Fibroblast of lung (primary cell): ENCODE measurements around the gene SAPCD1. TPM values are rescaled to one million over a fixed set of nuclear protein-coding genes. Genes with fewer than 3 reads are reported as not detected.

Experiments used
- DNase-seq, 2 donors: peaks; one replicate each; pipeline versions ENCODE4 v3.0.0 to v3.0.0-alpha.2; 2010; ENCODE audit warnings: low read depth in 2 of 2
- H2AFZ ChIP-seq: 2 replicates; pipeline ENCODE4 v1.5.1; 2012; ENCODE audit warnings: low read length, control low read depth, inconsistent platforms
- H3K27ac ChIP-seq: 2 replicates; pipeline ENCODE4 v1.5.1; 2011; ENCODE audit warnings: low read length, control low read depth; ENCODE audit not compliant: insufficient read depth
- H3K27me3 ChIP-seq: 2 replicates; pipeline ENCODE4 v1.5.1; 2011; ENCODE audit warnings: mild to moderate bottlenecking, low read length; ENCODE audit not compliant: control insufficient read depth, insufficient read depth
- H3K36me3 ChIP-seq: 2 replicates; pipeline ENCODE4 v1.5.1; 2011; ENCODE audit warnings: low read length; ENCODE audit not compliant: control insufficient read depth, insufficient read depth
- H3K4me1 ChIP-seq: 2 replicates; pipeline ENCODE4 v1.5.1; 2011; ENCODE audit warnings: low read length; ENCODE audit not compliant: control insufficient read depth, insufficient read depth; ENCODE audit errors: extremely low read depth
- H3K4me2 ChIP-seq: 2 replicates; pipeline ENCODE4 v1.5.1; 2011; ENCODE audit warnings: low read length, control low read depth; ENCODE audit not compliant: insufficient read depth; ENCODE audit errors: extremely low read depth
- H3K4me3 ChIP-seq, 4 experiments: fragments of 200-600 bp in 1 of 4; sonication (generic) in 1 of 4; replicated peaks in 1 of 4; 2 replicates each; pipeline ENCODE4 v1.5.1; 2011 to 2016; ENCODE audit warnings: low read length in 4 of 4, low read depth in 3 of 4, mild to moderate bottlenecking in 3 of 4, control low read depth in 2 of 4, inconsistent platforms in 1 of 4, mixed read lengths in 1 of 4; ENCODE audit not compliant: insufficient read depth in 1 of 4; ENCODE audit errors: control extremely low read depth in 1 of 4
- H3K79me2 ChIP-seq: 2 replicates; pipeline ENCODE4 v1.5.1; 2012; ENCODE audit warnings: mild to moderate bottlenecking, low read length, inconsistent platforms; ENCODE audit not compliant: control insufficient read depth, insufficient read depth
- H3K9ac ChIP-seq: 2 replicates; pipeline ENCODE4 v1.5.1; 2011; ENCODE audit warnings: mild to moderate bottlenecking, low read length, control low read depth; ENCODE audit not compliant: insufficient read depth
- H3K9me3 ChIP-seq: 2 replicates; pipeline ENCODE4 v1.5.1; 2012; ENCODE audit warnings: low read depth, low read length; ENCODE audit not compliant: control insufficient read depth, insufficient read depth
- H4K20me1 ChIP-seq: 2 replicates; pipeline ENCODE4 v1.5.1; 2011; ENCODE audit warnings: low read length; ENCODE audit not compliant: control insufficient read depth, insufficient read depth; ENCODE audit errors: extremely low read depth
- CTCF ChIP-seq, 2 donors: IDR thresholded peaks in 1 of 2; conservative IDR thresholded peaks in 1 of 2; 1 replicate in 1 of 2; 2 replicates in 1 of 2; pipeline ENCODE4 v1.5.1; 2011 to 2012; ENCODE audit warnings: low read length in 2 of 2, control low read depth in 1 of 2, inconsistent platforms in 1 of 2, low read depth in 1 of 2, mild to moderate bottlenecking in 1 of 2
- EZH2 ChIP-seq: IDR thresholded peaks from 2 replicates; pipeline ENCODE4 v1.5.1; 2012; ENCODE audit warnings: low read length, control low read depth, mild to moderate bottlenecking; ENCODE audit errors: missing control alignments
- polyA plus RNA-seq, 2 donors: library from polyadenylated mRNA; depleted of rRNA in 1 of 2; stranded (reverse) in 1 of 2; unstranded in 1 of 2; fragments of >200 nt; gene quantifications; 2 replicates each; pipeline ENCODE4 v1.2.1, GENCODE V29; 2011 to 2012; ENCODE audit warnings: missing spikeins in 1 of 2
- total RNA-seq: library from RNA; depleted of rRNA; stranded (reverse); fragments of >200 nt; gene quantifications from 2 replicates; pipeline ENCODE4 v1.2.1, GENCODE V29; 2014

Gene SAPCD1
- total and polyA plus RNA-seq, 2 donors (not counting 1 experiment from before 2014, with no cell fraction given), result 0.50 to 1.3 TPM

- no peak overlapping the region for H2AFZ ChIP-seq
- H3K27ac ChIP-seq, result no peak overlapping the region
- H3K4me3 ChIP-seq, result no peak overlapping the region
- no peaks in the 10 kb centered on the region for H4K20me1 ChIP-seq
- no peak overlapping the region for H3K4me2 ChIP-seq
- H3K9ac ChIP-seq, result no peak overlapping the region
- TF ChIP-seq EZH2 (no peak), CTCF (conservative IDR thresholded peaks at IDR 0.05 in 1 of 2, IDR thresholded peaks at IDR 0.05 in 1 of 2; ENCODE audit: low read depth in 1 of 2, low read length in 2 of 2) (no peak)
- no peaks in the 10 kb centered on the region for H3K9me3 ChIP-seq
- no peaks in the 10 kb centered on the region for H3K36me3 ChIP-seq
- H3K27me3 ChIP-seq, result no peaks in the 10 kb centered on the region
- H3K4me1 ChIP-seq, result peaks cover 2% of the 10 kb centered on the region
- DNase-seq, result peak; percentile 66 to 90
- H3K79me2 ChIP-seq, result no peaks in the 10 kb centered on the region
Observed at GRCh38 chr6:31752739-31753319, 9.6 kb upstream of the SAPCD1 start.

GRCh38 chr6:31758281-31758680, 4.2 kb upstream of the SAPCD1 start:
- no peaks in the 10 kb centered on the region for H3K27me3 ChIP-seq

GRCh38 chr6:31760790-31761189, 1.7 kb upstream of the SAPCD1 start:
- DNase-seq, result no peak
- Histone ChIP-seq H3K9ac (no peak overlapping the region), H3K4me3 (no peak overlapping the region)

More at GRCh38 chr6:31758281-31758680, 4.2 kb upstream of the SAPCD1 start:
- no peak overlapping the region for H3K4me2 ChIP-seq
- DNase-seq, result no peak
- TF ChIP-seq CTCF (conservative IDR thresholded peaks at IDR 0.05 in 1 of 2, IDR thresholded peaks at IDR 0.05 in 1 of 2; ENCODE audit: low read depth in 1 of 2, low read length in 2 of 2) (no peak), EZH2 (no peak)
- H2AFZ ChIP-seq, result no peak overlapping the region
- peaks cover 1% of the 10 kb centered on the region for H3K4me1 ChIP-seq
- H3K27ac ChIP-seq, result no peak overlapping the region
- no peaks in the 10 kb centered on the region for H3K9me3 ChIP-seq
- H3K9ac ChIP-seq, result no peak overlapping the region
- H3K36me3 ChIP-seq, result peaks cover 7% of the 10 kb centered on the region
- H3K79me2 ChIP-seq, result no peaks in the 10 kb centered on the region
- H3K4me3 ChIP-seq, result no peak overlapping the region
- no peaks in the 10 kb centered on the region for H4K20me1 ChIP-seq

More at GRCh38 chr6:31760790-31761189, 1.7 kb upstream of the SAPCD1 start:
- Histone ChIP-seq H3K79me2 (no peaks in the 10 kb centered on the region), H3K4me1 (peaks cover 4% of the 10 kb centered on the region), H3K4me2 (no peak overlapping the region), H3K27me3 (no peaks in the 10 kb centered on the region), H4K20me1 (no peaks in the 10 kb centered on the region), H2AFZ (no peak overlapping the region), H3K9me3 (no peaks in the 10 kb centered on the region), H3K36me3 (peaks cover 7% of the 10 kb centered on the region), H3K27ac (no peak overlapping the region)
- TF ChIP-seq CTCF (conservative IDR thresholded peaks at IDR 0.05 in 1 of 2, IDR thresholded peaks at IDR 0.05 in 1 of 2; ENCODE audit: low read depth in 1 of 2, low read length in 2 of 2), result no peak
- no peak for TF ChIP-seq EZH2
